HG03442 (cell line): ENCODE measurements around the gene RIC8B.
"Not testable (repeated sequence)": the region's sequence is repeated elsewhere in the genome, so short reads cannot be mapped to it uniquely, and the experiment has no call there.

Source experiments
- ATAC-seq: cut with Tn5 transposase; IDR thresholded peaks from one replicate; pipeline ENCODE4 v1.9.1; 2021; ENCODE audit warnings: mild to moderate bottlenecking, moderate library complexity; ENCODE audit not compliant: unreplicated experiment

Gene RIC8B

DNA sequence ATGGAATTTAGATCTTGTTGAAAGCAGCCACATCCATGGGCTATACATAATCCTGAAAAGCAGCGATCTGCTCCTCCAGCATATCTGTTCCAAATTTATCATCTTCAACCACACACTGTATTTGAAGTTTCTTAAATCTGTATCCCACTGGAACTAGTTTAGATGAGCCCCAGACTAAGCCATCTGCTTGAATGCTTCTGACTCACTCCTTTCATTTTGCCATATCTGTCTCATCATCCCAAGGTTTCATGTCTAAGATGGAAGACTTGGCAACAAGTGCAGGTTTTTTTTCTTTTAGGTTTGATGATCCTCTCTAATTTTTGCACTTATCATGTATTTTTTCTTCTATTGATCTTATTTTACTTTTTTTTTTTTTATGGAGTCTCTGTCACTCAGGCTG lies 126.8 kb downstream of the RIC8B start:
- no peak for ATAC-seq

GRCh38 chr12:106902053-106902452 lies 127.6 kb downstream of the RIC8B start:
- no peak for ATAC-seq

DNA sequence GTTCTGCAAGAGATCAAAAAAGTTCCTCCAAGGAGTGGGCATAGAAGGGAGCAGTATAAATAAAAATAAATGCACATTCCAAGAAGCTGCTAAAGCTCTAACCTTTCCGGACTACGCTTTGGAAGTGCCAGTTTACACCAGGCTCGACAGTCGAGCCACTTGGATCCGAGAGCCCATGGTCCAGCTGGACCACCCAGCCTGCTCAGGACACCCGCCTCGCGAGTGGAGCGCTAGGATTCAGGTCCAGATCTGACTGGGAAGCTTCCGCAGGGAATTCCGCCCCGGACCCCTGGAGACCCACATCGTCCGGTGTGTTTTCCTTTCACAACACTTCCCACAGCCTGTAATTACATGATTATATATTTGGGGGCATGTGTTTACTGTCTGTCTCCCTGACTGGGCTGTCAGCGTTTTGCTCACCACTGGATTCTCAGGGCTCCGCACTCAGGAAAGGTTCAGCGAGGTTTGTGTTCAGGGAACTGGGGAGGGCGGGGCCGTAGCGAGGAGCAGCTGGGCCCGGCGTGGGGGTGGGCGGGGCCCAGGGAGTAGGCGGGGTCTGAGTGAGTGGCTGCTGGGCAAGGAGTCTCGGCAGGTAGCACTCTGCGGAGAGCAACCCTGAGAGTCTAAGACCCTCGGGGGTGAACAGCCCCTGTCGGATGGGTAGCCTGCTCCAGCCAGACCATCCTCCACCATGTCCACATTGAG lies 128.9 kb downstream of the RIC8B start:
- peak; percentile 60 for ATAC-seq

- no peak for ATAC-seq
Observed at GRCh38 chr12:106906715-106907114, 132.2 kb downstream of the RIC8B start.

GRCh38 chr12:106907411-106907810 lies 132.9 kb downstream of the RIC8B start:
- no peak for ATAC-seq

DNA sequence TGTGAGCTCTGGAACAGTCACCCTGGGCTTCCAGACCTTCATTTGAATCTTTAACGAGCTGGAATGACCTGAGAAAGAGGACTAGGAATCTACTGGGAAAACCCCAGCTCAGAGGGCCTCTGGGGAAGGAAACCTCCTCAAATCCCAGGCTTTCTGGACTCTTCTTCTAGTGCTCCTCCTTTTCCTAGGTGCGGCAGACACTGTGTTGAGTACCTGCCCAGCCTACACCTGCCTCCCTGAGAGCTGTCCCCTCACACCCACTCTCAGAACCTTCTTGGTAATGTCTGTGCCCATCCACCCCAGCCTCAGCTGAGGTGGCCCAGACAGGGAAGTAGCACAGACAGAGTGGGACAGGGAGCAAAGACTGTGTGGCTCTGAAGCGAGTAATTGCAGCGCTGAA lies 133.4 kb downstream of the RIC8B start:
- no peak for ATAC-seq

- no peak for ATAC-seq
Observed at GRCh38 chr12:106908561-106908960, 134.1 kb downstream of the RIC8B start.

DNA sequence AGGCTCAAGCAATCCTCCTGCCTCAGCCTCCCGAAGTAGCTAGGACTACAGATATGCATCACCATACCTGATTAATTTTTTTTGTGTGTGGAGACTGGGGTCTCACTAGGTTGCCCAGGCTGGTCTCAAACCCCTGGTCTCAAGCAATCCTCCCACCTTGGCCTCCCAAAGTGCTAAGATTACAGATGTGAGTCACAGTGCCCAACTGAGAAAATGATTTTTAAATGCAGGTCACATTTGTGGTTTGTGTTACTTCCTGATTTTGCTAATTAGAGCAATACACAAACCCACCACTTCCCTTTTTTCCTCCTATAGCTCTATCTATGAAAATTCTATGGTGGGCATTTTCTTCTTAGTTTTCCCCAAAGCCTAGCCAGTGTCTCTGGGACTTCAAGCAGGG lies 135.7 kb downstream of the RIC8B start:
- ATAC-seq = peak; percentile 52

- no peak for ATAC-seq
Observed at GRCh38 chr12:106911581-106911980, 137.1 kb downstream of the RIC8B start.

- no peak for ATAC-seq
Observed at GRCh38 chr12:106913456-106913855, 139.0 kb downstream of the RIC8B start.

GRCh38 chr12:106914796-106915634 lies 140.5 kb downstream of the RIC8B start:
- peak; percentile 73 for ATAC-seq

DNA sequence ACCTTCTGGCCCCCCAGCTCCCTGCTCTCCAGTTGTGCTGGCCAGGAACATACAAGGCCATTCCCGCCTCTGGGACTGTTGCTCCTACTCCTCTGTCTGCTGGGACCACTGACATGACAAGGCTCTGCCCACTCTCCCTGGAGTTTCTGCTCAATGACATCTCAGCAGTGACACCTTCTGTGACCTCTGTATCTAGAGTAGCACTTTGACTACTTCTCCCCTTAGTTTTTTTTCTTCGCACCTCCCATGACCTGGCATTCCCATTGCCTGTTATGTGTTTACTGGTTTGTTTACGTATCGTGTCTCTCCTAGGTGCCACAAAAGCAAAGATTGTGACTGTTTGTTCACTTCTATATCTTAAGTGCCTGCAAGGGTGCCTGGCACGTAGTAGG lies 141.1 kb downstream of the RIC8B start:
- peak; percentile 11 for ATAC-seq

DNA sequence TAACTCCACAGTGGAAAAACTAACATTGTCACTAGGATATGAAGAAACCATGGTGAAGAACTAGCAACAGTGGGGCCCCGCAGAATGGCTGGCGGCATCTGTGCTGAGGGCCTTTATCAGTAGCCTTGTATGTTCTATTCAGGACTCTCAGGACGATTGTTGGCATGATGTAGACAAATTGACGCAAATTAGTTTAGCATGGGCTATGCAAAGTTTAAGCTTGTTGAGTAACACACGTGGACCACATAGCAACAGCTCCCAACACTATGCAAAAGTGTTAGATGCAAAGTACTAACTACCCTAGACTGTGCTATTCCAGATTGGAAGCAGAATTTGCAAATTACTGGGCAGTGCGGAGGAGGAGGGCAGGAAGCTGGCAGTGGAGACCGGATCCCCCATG lies 143.0 kb downstream of the RIC8B start:
- no peak for ATAC-seq

GRCh38 chr12:106918746-106919145 lies 144.3 kb downstream of the RIC8B start:
- no peak for ATAC-seq

GRCh38 chr12:106919910-106920544 lies 145.5 kb downstream of the RIC8B start:
- ATAC-seq = no peak

DNA sequence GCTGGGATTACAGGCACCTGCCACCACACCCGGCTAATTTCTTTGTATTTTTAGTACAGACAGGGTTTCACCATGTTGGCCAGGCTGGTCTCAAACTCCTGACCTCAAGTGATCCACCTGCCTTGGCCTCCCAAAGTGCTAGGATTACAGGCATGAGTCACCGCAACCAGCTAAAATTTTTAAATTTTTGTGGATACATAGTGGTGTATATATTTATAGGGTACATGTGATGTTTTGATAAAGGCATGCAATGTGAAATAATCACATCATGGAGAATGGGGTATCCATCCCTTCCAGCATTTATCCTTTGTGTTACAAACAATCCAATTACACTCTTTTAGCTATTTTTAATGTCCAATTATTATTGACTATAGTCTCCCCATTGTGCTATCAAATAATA lies 147.5 kb downstream of the RIC8B start:
- not testable (repeated sequence) for ATAC-seq

DNA sequence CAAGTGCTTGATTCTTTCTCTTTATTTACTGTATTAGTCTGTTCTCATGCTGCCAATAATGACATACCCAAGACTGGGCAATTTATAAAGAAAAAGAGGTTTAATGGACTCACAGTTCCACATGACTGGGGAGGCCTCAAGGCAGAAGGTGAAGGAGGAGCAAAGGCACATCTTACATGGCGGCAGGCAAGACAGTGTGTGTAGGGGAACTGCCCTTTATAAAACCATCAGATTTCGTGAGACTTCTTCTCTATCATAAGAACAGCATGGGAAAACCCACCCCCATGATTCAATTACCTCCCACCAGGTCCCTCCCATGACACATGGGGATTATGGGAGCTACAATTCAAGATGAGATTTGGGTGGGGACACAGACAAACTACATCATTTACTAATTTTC lies 149.1 kb downstream of the RIC8B start:
- not testable (repeated sequence) for ATAC-seq

DNA sequence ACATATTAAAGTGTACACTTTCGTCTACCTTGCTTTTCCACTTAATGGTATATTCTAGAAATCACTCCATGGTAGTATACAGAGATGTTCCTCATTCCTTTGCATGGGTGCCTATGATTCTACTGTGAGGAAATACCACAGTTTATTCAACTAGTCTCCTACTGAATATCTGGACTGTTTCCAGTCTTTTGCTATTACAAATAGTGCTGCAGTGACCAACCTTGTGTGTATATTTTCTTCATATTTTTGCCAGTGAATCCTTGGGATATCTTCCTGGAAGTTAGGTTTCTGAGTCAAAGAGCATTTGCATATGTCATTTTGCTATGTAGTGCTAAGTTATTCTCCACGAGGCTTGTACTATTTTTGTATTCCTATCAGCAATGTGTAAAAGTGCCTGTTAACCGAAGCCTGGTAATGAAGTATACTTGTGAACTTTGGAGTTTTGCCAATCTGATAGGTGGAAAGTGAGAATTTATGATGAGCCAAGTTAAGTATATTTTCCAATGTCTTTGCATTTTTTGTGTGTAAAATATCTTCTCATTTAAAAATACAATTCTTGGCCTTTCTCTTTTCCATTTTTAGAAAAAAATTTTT lies 149.9 kb downstream of the RIC8B start:
- no peak for ATAC-seq

DNA sequence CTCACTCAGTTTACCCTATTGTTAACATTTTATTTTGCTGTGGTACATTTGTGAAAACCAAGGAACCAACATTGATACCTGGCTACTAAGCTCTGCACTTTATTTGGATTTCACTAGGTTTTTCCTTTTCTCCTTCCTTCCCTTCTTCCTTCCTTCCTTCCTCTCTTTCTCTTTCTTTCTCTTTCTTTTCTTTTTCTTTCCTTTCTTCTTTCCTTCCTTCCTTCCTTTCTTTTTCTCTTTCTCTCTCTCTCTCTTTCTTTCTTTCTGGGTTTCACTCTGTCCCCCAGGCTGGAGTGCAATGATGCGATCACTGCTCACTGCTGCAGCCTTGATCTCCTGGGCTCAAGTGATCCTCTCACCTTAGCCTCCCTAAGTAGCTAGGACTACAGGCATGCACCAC lies 152.2 kb downstream of the RIC8B start:
- no peak for ATAC-seq

GRCh38 chr12:106934277-106934676 lies 159.8 kb downstream of the RIC8B start:
- no peak for ATAC-seq
